Measurements from ENCODE around the gene HMCN2.

DNA sequence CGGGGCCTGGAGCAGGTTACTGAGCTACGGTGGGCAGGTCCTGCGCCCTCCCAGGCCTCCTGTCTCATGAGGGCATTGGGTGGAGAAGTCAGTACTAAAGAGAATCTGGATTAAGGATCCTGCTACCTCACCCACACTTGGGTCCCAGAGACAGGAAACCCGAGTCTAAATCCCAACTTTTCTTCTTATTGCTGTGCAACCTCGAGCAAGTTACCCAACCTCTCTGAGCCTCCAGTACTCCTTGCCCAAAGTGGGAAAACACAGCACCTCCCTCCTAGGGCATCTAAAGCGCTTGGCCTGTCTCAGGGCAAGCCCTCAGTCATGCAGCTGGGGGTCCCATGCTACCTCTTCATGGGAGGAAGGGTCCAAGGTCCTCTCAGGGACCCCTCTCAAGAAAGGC, 207.4 kb downstream of the HMCN2 start:
- no peak for TF ChIP-seq CTCF (IDR thresholded peaks at IDR 0.05)
- TF ChIP-seq POLR2AphosphoS5 (IDR thresholded peaks at IDR 0.05) = no peak
- no peak for TF ChIP-seq POLR2A (IDR thresholded peaks at IDR 0.05)

All from upper lobe of left lung (tissue), 4 donors.